ENCODE data around the gene LAPTM4A.

Gene LAPTM4A

GRCh38 chr2:20073460-20073859 lies 22.0 kb upstream of the LAPTM4A start:
- no peak for DNase-seq (ENCODE audit: low spot score)
- no peak for TF ChIP-seq CTCF (IDR thresholded peaks at IDR 0.05; ENCODE audit: extremely low read depth, missing control alignments)

- TF ChIP-seq CTCF (IDR thresholded peaks at IDR 0.05; ENCODE audit: extremely low read depth, missing control alignments): no peak
- DNase-seq (ENCODE audit: low spot score): no peak
Observed at GRCh38 chr2:20072436-20073158, 21.2 kb upstream of the LAPTM4A start.

GRCh38 chr2:20071397-20072383 lies 20.3 kb upstream of the LAPTM4A start:
- no peak for TF ChIP-seq CTCF (IDR thresholded peaks at IDR 0.05; ENCODE audit: extremely low read depth, missing control alignments)

GRCh38 chr2:20069756-20070155 lies 18.3 kb upstream of the LAPTM4A start:
- TF ChIP-seq CTCF (IDR thresholded peaks at IDR 0.05; ENCODE audit: extremely low read depth, missing control alignments): no peak
- DNase-seq (ENCODE audit: low spot score): no peak

More at GRCh38 chr2:20071397-20072383, 20.3 kb upstream of the LAPTM4A start:
- DNase-seq (ENCODE audit: low spot score): no peak

GRCh38 chr2:20067992-20068584 lies 16.7 kb upstream of the LAPTM4A start:
- no peak for DNase-seq (ENCODE audit: low spot score)
- no peak for TF ChIP-seq CTCF (IDR thresholded peaks at IDR 0.05; ENCODE audit: extremely low read depth, missing control alignments)

- TF ChIP-seq CTCF (IDR thresholded peaks at IDR 0.05; ENCODE audit: extremely low read depth, missing control alignments): no peak
- DNase-seq (ENCODE audit: low spot score): no peak
Observed at GRCh38 chr2:20065885-20066602, 14.6 kb upstream of the LAPTM4A start.

All from GM20000 (cell line).